GM21515 (cell line): ENCODE results near the gene XRCC3.

Source experiments
- ATAC-seq: cut with Tn5 transposase; IDR thresholded peaks from one replicate; pipeline ENCODE4 v1.9.1; 2021; ENCODE audit not compliant: unreplicated experiment

XRCC3 gene

GRCh38 chr14:103715052-103716000 is at the start of gene XRCC3, which contains the start of gene ZFYVE21:
XRCC3 (minus strand) TSS chr14:103715451; CDS start chr14:103711087, 4,364 bp downstream.
ZFYVE21 (plus strand) TSS chr14:103715810; CDS start chr14:103715842, 32 bp downstream.
- peak; percentile 94 for ATAC-seq

- peak; percentile 87 for ATAC-seq
These were observed 48.7 kb upstream of the XRCC3 start for GRCh38 chr14:103763730-103764488.

GRCh38 chr14:103762541-103762940 is 47.3 kb upstream of the XRCC3 start:
- ATAC-seq: no peak

DNA sequence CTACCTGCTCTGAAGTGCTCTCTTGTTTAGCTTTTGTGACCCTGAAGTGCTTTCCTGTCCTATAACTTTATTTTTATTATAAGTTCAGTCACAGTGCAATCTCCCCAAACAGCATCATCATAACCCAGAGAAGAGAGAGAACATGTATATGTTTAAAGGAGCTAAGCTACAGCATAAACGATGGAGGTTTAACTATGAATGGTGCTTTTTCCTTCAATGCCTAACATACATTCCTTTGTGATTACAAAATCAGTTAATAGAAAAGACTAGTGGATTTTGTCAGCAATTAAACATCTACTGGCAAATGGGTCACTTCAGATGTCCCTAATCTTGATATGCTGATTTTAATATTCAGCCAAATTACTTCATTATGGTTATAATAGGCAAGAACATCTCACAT is 46.8 kb upstream of the XRCC3 start:
- ATAC-seq: no peak

DNA sequence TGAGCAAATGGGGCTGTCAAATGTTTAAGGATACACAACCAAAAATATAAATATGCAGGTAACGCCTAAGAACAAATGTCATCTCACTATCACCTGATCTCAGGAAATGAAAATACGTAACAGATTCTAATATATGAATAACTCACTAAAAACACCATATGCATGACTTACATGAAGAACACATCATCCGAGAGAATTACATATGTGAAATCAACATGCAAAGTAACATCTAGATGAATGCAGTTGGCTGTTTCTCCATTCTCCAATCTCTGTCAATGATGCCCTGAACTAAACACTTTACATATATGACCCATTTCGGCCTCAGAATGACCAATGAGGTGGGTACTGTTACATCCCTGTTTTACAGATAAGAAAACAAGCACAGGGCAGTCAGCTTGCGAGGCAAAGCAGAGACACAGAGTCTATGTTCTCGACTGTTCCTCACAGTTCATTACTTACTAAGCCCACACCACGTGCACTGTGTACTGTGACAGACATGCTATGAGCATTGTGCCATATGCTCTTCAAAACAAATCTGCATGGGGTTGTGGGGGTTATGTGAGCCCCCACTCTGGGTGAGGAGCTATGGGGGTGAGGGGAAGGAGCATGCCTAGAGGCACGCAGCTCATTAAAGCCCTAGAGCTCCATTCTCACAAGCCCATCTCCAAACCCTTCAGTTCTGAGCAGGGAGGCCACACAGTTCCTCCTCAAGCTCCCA is 43.0 kb upstream of the XRCC3 start:
- no peak for ATAC-seq

DNA sequence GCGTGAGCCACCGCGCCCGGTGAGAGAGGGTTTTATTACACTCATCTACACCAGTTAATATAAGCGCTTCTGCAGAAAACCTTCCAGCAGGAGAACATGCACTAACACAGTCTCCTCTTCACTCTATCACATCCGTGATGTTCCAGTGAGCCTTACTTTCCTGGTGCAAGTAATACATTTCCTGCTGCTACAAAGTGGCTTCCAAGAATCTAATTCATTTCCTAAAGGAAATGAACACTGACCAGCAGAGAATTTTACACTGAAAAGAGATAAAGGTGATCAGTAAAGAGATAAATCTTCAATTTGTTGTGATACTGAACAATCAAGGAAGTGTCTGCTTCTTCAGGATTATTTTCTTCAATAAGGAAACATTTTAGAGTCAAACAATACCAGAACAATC is 39.8 kb upstream of the XRCC3 start:
- no peak for ATAC-seq

DNA sequence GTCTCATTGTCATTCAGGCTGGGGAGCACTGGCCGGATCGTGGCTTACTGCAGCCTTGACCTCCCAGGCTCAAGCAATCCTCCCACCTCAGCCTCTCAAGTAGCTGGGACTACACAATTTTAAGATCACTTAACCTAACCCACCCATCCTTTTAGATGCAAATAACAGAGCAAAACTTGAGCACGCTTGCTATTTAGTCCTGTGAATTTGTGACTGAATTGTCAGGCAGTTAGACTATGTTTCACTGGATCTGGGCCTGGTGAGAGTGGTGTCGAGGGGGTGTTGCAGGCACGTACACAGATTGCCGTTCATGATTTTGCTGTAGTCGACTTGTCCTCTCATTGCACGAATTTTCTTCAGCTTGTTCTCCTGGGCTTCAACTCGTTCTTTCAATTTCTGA is 38.5 kb upstream of the XRCC3 start:
- ATAC-seq: no peak

DNA sequence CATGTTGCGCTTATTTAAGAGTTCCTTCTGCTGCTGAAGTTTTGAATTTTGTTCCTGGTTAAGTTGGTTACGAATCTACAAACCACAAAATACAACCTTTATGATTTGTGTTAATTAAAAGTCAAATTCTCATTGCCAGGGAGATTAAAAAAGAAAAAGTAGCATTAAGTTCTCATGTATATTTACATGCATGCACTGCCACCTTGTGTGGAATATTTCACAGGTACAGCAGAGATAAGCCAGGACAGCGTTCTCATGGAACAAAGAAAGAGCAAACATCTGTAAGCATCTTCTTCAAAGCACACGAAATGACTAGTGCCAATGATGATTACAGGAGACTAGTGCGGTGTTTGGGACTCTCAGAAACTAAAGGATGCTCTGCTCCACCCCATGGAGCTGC is 34.6 kb upstream of the XRCC3 start:
- ATAC-seq: no peak

- no peak for ATAC-seq
These were observed 34.2 kb upstream of the XRCC3 start for GRCh38 chr14:103749452-103749851.

DNA sequence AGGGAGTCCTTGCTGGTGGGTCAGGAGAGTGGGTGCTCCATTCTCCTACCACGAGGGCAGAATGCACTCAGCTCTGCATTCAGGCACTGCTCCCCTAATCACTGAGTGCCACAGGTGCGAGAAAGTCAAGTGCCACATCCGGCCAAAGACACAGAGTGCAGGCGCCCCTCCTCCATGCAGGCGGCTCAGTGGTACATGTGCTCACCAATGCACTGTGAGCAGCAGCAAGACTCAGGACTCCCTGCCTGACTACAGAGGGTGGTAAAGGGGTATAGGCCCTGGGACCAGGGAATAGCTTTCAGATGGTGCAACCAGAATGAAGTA is 33.2 kb upstream of the XRCC3 start:
- ATAC-seq: no peak

GRCh38 chr14:103746701-103747100 is 31.4 kb upstream of the XRCC3 start:
- ATAC-seq: no peak

DNA sequence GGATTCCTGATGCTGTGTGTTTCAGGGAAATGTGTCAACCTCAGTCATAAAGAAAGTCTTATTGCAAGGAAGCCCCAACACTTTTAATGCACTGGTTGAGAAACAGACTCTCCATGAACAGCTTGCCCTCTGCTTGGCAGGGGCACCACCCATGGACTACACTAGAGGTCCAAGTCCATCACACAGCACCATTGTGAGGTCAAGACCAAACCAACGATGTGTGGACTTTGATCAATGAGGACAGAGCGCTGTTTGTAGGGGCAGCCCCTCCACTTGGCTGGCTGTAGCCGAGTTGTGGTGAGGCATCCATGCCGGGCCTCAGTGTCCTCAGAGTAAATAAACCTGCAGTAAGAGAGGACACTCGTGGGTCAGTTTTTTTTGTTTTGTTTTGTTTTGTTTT is 30.2 kb upstream of the XRCC3 start:
- no peak for ATAC-seq

DNA sequence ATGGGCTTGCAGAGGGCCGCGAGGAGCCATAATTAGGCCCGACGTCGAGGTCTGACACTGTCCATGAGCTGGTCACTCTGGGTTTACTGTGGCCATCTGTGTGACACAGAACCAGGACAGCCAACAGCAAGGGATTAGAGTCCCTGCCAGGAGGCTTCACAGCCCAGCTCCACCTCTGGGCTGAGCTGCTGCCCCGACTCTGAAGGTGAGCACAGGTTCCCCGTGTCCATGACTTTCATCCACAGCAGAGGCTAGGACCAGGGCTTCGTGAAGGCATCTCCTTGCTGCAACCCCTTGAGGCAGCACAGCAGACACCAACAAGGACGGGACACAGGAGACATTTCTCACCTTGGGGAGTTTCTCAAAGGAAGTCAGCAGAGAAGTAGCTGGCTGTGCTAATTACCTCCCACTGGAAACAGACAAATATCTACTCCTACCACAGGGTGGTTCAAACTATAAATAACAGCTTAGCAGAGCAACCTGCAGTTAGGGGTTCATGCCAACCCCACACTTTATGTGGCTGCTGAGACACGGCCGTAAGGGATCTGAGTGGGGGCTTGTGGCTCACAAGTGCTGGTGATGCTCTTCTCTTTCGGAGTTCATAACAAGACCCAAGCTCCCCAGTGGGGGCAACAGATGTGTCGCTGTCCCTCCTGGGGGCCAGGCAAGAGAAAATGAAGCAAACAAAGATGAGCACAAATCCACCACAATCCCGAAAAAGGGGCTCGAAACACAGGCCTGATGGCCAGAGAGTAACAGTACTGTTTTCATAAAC is 29.6 kb upstream of the XRCC3 start:
- ATAC-seq: no peak

DNA sequence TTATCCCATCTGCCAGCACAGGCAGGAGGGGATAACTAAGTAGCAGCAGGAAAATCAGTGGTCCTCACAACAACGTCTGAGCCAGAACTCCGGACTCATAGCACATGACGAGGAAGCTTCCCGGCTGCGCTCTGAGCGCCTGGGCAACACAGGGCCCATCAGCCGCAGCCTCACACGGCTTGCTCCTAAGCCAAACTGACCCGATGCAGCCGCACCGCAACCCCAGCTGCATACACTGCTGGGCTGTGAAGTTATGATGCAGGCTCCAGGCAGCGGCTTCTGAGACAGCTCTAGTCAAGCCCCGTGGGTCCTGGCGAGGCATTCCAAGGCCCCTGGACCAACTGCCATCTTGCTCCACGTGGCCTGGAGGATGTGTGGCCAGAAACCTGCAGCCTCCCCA is 28.4 kb upstream of the XRCC3 start:
- no peak for ATAC-seq

DNA sequence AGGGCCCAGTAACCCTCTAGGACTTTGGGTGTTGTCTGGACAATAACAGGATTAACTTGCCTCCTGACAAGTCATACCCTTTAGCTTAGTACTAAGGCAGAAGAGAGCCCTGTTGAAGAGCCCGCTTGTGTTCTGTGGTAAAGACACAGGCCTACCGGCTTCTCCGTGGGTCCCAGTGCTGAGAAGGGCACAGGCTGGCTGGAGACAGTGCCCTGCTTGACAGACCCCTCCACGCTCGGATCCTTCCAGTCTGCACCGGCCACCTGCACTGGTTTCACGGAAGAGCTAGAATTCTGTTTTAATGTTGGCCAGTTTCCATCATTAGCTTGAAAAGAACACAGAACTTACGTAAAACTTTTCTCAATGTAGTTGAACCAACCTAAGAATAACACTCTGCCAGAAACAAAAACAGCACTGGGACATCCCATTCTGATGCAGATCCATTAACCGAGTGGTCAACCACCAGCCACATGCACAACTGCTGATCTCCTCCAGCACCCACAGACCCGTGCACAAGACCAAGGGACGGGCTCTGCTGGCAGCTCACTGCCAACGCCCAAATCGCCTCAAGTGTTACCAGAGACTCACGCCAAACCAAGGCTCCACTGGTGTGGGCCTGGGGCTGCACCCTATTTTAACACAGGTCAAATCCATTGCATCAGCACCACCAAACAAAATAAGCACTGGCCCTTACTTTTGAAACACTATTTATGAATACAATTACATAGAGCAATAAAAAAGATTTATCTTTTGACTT is 27.4 kb upstream of the XRCC3 start:
- no peak for ATAC-seq

- ATAC-seq: no peak
These were observed 26.6 kb upstream of the XRCC3 start for GRCh38 chr14:103741876-103742275.

GRCh38 chr14:103740991-103741689 is 25.9 kb upstream of the XRCC3 start:
- ATAC-seq: no peak

- ATAC-seq: no peak
These were observed 24.7 kb upstream of the XRCC3 start for GRCh38 chr14:103739793-103740501.

DNA sequence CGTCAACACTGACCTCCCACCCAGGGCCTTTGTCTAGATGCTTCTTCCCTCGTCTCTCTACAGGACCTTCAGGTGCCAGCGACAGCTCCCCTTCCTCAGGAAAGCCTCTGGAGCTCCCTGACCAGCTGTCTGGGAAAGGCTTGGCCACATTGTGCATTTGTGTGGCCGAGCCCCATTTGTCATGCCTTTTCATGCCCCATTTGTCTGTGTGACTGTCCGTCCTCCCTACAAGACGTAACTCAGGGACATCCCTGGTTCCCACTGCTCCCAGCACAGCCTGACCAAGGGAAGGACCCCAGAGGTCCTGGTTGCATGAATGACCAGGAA is 24.2 kb upstream of the XRCC3 start:
- no peak for ATAC-seq
